HG02973 (cell line): ENCODE results near the gene HAND1.

Experiments used
- ATAC-seq: cut with Tn5 transposase; IDR thresholded peaks from one replicate; pipeline ENCODE4 v1.9.1; 2021; ENCODE audit warnings: moderate library complexity; ENCODE audit not compliant: unreplicated experiment

The HAND1 gene

DNA sequence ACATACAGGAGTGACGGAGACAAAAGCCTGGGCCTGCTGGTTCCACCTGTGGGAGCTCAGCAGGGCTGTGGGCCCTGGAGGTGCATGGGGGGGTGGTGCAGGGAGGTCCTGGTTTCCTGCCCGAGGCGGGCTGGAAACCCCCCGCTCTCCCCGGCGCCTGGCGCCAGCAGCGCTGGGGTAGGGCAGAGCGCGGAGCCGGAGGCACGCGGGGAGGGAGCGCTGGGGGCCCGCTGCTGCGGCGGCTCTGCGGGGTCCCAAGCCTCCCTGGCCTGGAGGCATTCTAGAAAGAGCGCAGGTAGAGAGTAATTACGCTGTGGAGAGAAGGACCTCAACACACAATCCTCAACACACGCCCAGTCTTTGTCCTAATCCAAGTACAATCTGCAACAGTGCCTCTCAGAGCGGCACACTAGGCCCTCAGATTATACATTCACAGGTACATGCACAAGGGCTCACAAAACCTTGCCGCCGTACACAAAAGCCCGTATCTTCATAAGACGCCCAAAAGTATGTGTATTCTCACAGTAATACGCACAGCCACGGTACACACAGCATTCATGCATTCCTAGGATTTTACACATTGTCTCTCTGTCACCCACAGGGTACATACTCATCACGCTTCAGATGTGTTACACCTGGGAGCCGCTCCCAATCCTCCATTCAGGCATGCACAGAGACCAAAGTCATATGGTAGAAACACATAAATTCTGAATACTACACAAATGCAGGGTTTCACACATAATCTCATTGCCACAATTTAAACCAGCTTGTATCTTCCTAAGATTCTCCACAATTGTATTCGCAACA is 2.1 kb upstream of the HAND1 start:
- no peak for ATAC-seq

DNA sequence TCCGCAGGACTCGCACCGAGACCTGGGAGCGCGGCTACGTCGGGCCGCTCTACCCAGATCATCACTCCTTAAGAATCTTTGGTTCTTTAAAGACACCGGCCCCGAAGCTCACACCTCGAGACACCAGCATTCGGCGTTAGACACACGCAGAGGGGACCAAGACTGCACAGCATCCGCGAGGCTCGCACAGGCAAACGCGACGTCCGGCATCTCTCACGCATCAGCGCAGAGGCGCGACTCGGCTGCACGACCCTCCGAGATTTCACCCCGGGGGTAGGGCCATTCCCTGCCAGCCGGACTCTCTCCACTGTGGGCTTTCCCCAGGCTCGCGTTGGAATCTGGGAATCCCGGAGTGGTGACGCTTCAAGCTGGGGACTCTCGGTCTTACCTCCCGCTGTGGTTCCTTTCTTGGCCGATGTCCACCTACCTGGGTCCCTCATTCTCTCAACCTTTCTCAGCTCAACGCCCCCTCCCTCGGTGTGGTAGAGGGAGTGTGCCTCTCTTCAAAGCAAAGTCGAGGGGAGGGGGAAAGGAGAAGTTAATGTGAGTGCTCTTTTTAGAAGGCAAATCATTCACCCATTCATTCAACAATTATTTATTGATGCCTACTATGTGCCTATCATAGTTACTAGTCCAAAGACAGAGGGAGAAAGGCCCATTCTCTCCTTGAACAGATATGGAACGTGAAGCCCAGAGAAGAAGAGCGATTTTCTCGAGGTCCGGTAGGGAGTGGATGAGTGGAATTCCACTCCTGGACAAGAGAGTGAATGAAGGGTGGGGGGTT is 1.3 kb upstream of the HAND1 start:
- no peak for ATAC-seq

DNA sequence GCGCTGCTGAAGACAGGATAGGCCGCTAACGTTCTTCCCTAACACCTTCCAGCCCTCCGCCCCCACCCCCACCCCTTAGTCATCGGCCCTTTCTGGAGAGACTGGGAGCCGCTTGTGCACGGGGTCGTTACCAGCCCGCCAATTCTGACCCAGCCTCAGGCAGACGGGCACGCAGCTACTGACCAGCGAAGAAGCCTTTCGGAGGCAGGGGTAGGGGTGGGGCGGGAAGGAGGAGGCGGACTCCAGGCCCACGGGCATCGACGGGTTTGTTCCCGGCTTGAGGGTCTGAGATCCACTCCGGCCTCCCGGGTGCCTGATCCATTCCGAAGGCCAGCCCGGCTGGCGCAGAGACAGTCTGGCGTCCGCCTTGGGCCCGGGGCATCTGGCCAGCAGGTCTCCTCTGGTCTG is 729 bp upstream of the HAND1 start:
- ATAC-seq: no peak

DNA sequence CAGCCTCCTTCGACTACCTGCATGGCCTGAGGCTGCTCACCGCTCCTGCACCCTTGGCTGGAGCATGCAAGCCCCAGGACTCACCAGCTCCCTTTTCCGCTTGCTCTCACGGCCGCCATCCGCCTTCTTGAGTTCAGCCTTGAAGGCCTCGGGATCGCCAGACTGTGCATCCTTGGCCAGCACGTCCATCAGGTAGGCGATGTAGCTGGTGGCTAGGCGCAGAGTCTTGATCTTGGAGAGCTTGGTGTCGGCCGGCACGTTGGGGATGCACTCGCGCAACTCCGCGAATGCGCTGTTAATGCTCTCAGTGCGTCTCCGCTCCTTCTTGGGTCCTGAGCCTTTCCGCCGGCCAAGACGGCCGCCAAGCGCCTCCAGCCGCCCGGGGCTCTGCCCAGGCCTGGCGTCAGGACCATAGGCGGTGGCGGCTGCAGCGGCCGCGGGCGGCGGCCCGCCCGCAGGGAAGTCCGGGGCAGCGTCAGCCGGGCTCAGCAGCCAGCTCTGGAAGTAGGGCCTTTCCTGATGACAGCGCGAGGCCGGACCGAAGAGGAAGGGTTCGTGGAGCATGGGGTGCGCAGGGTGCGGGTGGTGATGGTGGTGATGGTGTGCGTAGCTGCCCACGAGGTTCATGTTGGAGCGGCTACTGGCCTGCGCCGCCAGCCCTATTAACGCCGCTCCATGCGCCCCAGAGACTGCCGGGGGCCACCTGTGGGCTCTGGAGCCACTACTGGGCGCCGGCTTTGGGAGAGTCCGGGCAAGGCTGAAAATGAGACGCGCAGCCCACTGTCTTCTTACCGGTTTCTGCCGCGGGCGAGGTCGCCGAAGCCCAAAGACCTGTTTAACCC is 424 bp downstream of the HAND1 start:
- no peak for ATAC-seq

DNA sequence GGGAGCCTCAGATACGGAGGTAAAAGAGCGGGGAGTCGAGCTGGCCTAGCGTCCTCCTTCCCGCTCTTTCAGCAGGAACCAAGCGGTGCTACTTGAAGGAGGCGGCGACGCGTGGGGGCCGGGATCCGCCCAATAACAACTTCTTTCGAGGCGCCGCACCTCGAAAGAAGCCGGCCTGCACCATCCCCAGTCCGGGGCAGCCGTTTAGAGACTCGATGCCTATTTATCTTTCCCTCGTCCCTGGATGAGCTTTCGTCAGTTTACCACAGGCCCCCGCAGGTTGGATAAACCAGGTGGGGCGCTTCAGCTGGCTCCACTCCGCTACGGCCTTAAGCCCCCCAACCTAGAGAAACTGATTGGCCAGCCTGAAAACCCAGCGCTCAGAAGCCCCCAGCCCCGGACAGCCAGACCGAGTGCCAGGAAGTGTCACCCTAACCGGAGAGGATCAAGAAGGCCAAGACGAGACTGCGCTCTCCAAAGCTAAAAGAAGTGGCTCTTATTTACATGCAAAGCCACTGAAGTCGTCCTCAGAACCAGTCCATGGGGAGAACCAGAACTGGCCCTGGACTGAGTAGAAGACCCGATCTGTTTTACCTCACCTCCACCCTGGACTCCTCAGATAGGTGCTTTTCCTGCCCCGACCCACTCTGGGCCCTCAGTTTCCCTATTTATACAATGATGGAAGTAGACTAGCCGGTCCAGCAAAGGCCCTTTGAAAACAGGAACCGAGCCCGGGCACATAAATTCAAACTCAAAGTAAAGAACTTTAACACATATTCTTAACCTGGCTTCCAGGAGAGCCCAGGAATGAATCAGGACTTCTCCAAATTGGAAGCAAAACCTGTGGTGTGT is 1.4 kb downstream of the HAND1 start:
- no peak for ATAC-seq

DNA sequence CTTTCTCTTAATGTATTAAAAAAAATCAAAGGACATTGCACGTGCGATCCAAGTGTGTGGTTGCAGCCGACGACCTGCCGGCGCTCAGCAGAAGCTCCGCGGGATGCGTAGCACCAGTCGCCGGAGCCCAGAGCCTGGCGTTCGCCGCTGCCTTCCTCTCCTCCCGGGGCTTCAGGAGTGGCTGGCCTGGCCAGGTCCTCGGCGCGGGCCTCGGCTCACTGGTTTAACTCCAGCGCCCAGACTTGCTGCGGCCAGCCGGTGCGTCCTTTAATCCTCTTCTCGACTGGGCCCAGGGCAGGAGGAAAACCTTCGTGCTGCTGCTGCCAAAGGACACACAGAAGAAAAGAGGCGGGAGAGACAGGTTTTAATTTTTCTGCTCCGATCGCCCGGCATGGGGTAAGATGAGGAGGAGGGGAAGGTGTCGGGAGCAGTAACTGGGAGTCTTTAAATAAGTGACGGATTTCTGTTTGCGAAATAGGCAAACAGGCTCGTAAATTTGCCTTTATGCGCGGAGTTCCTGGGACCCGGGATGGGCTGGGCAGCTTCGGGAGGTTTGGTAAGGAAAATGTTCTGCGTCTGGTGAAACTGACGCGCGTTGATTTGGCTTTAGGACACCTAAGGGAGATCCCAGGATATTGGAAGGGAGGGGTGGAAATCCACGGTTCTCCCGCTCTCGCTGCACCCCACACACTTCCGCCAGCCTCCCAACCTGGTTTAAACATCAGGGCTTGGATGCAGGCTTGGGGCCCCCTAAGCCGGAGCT is 2.3 kb downstream of the HAND1 start:
- ATAC-seq: no peak

DNA sequence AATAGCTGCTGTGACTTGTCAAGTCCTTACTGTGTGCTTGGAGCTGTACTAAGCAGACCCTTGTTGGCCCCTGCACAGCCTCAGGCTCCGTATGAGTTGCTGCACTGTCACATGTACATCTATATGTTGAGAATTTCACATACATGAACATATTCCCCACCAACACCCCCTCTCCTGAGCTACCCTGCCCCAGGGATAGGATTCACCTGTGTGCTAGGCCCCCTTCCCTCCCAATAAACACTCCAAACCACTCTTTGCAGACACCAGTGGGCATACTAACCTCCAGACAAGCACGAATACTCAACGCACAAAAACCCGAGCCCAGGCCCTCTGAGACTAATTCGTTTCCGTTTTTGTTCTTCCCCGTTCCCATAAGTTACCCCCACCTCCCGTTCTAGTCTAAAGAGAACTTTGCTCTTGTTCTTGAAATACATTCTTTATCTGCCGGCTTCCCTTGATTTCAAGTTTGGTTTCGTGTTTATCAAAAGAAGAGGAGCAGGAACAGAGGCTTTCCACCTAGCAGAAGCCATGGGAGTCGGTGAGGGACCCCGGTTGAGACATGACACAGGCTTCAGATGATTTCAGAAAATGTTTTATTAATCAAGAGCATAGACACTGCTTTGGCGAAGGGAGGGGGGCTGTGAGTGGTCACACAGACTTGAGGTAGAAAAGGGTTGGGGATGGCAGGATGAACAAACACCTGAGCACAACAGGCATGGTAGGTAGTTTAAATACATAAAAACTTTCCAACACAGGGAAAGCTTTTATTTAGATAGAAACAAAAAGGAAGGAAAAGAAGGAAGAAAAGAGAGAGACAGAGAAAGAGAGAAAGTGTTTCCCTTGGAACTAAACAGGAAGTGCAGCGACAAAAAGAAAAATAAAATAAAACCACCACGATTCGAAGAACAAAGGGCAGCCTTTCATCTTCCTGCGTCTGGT is 3.4 kb downstream of the HAND1 start:
- no peak for ATAC-seq

DNA sequence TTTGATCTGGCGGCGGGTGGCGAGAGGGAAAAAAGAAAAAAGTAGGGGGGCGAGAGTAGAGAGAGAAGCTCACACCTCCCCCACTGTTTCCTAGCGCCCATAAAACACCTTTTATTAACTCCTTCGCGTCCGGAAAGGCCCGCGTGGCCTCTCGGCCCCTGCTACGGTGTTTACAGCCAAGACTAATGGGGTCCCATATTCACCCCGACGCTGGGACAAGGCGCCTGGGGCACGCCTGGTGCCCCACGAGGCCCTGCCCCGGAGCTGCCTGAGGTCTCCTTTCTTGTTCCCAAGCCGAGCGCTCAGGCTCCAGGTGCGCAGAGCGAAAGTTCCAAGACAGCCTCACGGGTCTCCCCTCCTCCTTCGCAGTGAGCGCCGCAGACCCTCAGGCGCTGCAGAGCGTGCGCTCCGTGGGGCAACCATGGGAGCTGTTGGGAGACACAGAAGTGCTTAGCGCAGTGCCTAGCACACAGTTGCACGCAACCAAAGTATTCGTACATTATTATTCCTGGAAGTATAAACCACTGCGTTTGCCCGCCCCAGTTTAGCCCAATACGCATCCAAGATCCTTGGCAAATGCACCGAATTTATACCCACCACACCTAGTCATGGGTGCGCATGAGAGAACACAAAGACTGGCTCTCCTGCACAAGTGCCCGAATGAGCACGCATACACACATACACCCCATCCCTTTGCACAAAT is 4.3 kb downstream of the HAND1 start:
- no peak for ATAC-seq

DNA sequence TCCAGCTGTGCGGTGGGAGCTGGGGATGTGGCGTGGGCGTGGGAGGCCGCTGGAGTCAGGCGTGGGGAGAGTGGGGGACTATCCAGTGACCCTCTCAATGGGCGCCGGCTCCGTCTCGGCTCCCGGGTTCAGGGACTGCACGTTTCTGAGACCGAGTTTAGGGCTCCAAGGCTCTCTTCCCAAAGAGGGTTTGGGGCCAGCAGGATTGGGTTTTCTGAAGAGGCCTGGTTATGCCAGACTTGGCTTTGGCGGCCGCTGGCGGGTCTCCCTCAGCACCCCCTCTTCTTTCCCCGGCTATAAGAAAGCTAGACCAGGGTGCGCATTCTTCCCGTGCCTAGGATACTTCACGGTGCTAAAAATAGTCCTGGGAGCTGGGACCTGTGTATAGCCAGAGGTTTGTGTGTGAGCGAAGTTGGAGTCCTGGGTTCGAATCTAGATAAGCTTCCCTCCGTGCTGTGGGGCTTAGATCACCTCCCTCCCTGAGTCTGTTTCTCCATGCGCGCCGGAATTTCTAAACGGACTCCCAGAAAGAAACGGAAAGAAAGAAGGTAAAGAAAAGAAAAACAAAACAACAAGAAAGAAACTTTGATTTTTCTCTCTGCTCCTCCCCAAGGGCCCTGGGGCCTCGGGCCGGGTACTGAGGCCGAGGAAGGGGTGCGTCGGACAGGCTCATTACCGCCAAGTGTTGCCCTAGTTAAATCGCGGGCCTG is 5.0 kb downstream of the HAND1 start:
- ATAC-seq: no peak

DNA sequence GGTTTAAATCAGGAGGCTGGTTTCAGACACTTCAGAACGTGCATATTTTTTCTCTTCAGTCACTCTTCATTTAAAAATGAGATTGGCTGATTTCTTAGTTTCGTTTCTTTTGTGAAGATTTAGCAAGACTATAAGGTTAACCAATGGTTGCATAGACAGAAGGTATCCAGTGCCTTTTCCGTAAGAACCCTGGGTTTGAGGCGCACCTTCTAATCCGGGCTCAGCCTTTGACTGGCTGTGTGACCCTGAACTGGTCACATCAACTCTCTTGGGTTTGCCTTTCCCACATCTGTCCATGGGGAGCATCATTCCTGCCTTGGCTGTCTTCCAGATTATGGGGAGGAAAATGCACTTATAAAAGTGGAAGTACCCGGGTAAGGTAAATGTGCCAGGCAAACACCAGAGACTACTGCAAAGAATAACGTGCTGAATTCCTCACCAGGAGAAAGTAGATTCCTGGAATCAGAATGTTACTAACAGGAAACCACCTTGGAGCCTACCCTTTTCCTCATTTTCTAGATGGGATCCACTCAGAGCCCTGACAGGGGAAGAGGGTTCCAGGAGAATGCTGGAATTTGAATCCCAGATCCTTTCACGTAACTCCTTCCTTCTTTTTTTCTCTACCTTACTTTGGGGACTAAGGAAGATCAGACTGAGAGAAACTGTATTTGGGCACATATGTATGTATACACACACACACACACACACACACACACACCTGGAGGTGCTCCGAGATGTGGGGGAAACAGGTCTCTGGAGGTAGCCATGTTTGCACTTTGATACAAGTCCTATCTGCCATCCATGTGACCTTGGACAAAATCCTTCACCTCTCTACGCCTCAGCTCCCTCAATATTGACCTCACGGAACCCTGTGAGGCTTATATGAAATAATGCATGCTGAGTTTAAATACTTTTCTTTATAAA is 6.8 kb downstream of the HAND1 start:
- ATAC-seq: no peak

DNA sequence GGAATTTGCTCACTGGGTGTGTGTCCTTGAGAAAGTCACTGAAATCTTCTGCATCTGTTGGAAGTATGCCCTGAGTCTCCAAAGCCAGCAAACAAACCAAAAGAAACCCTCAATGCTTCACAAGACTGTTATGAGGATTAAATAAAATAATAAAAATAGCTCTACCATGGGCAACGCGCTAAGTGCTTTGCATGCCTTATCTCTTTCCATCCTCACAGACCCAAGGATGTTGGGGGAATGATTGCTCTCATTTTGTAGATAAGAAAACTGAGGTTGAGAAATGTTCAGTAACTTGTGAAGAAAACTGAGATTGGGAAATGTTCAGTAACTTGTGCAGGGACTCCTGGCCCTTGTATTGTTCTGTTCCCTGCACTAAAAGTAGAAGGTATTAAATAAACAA is 7.9 kb downstream of the HAND1 start:
- ATAC-seq: no peak

DNA sequence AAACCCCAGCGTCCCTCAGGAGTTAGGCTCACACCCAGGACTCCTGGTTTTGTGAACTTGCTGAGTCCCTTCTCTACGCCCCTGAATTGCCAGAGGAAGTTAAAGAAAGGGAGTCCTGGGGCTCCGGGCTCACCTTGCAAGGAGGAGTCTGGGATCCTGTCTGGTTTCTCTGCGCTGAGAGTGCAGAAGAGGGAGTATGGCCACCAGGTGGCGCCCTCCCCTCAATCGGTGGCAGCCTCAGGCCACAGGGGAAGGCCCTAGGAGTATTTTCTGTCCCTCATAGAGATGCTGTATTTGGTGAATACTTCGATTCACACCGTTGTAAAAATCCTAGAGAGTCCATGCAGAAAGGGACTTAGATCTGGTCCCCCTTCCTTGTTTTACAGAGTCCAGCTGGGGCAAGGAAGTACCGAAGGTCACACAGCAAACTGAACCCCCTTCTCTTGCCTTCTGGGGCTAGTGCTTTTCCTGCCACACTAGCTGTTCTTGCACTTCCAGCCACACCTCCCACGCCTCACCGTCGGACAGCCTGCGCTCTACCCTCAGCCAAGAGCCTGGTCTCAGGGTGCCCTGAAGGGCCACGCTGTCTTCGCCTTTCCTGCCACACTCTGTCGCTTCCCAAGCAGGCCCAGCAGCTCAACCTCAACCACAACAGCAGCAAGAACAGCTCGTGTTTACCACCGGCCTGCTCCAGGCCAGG is 10.2 kb downstream of the HAND1 start:
- peak; percentile 94 for ATAC-seq

DNA sequence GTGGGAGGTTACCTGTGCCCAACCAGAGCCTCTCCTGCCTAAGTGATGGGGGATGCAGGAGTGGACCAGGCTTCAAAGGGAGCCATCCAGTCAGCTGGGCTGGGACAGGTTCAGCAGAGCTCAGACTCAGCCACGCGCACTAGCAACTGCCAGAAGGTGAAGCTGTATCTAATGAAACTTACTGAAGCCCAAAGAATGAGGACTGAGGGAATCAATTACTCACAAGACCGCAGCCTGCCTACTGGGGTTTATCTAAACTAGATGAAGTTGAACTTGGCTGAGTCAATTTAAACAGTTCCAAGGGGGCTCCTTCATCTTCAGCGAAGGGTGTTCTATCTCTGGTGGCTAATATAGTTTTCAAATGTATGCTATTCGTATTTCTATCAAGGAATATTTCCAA is 11.4 kb downstream of the HAND1 start:
- no peak for ATAC-seq

DNA sequence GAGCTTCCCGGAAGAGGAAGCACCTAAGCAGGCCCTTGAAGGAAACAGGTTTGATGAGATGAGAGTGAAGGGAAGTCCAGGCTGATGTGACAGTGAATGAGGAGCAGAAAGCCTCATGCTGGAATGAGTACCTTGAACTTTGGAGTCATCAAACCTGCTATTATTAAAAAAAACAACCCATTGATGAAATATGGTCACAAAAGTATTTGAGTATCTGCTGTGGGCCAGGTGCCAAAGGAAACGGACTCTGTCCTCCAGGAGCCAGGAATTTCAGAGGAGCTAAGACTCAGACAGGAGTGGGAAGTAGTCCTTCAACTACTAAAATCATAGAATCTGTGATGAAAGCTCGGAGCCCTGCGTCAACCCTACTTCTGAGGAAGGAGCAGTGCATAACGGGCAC is 11.9 kb downstream of the HAND1 start:
- ATAC-seq: no peak

DNA sequence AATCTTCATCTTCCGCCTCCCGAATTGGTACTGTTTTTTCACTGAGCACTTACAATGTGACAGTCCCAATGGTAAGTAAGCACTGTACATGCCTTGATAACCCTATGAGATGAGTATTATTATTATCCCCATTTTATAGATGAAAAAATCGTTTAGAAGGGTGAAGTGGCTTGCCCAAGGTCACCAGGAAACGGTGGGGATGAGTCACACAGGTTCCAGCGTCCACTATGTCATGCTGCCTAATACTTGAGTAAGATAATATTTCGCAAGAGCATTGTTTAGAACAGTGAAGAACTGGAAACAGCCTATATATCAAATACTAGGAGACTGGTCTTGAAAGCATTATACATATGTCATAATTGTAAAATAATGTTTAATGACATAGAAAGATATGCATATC is 12.9 kb downstream of the HAND1 start:
- no peak for ATAC-seq

DNA sequence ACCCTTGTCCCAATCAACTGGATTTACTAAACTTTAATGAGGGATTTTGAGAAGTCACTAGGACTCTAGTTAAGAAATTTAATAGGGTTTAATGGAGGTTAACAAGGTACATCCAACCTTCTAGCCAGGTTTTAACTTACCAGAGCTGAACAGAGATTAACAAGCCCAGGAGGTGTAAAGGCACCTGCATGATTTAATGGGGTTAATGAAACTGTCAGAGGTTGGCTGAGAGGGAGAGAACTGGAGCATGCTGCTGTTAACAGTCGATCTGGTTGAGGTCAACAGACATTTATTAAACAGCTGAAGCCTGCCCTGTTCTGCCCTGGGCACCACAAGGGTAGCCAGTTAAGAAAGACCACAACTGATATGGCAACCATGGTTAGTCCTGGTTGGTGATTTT is 13.6 kb downstream of the HAND1 start:
- ATAC-seq: no peak
